DMS 273 (cell line): ENCODE data around the gene TIGD6.
"Not testable (repeated sequence)": the region's sequence is repeated elsewhere in the genome, so short reads cannot be mapped to it uniquely, and the experiment has no call there.

ENCODE experiments used
- DNase-seq: peaks from one replicate; lab custom pipeline; 2025; ENCODE audit not compliant: unreplicated experiment; lab: John Stamatoyannopoulos, UW

Gene TIGD6

DNA sequence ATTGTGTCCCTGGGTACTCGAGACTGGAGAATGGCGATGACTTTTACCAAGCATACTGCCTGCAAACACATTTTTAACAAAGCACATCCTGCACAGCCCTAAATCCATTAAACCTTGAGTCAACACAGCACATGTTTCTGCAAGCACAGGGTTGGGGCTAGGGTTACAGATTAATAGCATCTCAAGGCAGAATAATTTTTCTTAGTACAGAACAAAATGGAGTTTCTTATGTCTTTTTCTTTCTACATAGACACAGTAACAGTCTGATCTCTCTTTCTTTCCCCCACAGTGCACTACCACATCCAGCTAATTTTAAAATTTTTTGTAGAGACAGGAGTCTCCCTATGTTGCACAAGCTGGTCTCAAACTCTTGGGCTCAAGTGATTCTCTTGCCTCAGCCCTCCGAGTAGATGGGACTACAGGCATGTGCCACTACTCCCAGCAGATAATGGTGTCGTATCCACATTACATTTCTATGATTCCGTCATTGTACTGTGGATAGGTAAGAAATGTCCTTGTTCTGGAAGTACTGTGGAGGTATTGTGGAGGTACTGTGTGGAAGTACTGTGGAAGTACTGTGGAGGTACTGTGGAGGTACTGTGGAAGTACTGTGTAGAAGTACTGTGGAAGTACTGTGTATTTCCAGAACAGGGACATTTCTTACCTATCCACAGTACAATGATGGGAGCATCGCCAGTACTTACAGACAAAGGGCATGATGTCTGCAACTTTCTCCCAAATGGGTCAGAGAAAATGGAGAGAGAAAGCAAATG lies 57.1 kb downstream of the TIGD6 start:
- not testable (repeated sequence) for DNase-seq
